GF-D8 (cell line): Measurements from ENCODE around the gene MIR17HG.
A peak's percentile ranks its signal among the peaks of the same experiment; 100 is the strongest.
"Not testable (repeated sequence)": the region's sequence is repeated elsewhere in the genome, so short reads cannot be mapped to it uniquely, and the experiment has no call there.

Source experiments
- DNase-seq: peaks from one replicate; lab custom pipeline; 2025; lab: John Stamatoyannopoulos, UW

Gene MIR17HG

DNA sequence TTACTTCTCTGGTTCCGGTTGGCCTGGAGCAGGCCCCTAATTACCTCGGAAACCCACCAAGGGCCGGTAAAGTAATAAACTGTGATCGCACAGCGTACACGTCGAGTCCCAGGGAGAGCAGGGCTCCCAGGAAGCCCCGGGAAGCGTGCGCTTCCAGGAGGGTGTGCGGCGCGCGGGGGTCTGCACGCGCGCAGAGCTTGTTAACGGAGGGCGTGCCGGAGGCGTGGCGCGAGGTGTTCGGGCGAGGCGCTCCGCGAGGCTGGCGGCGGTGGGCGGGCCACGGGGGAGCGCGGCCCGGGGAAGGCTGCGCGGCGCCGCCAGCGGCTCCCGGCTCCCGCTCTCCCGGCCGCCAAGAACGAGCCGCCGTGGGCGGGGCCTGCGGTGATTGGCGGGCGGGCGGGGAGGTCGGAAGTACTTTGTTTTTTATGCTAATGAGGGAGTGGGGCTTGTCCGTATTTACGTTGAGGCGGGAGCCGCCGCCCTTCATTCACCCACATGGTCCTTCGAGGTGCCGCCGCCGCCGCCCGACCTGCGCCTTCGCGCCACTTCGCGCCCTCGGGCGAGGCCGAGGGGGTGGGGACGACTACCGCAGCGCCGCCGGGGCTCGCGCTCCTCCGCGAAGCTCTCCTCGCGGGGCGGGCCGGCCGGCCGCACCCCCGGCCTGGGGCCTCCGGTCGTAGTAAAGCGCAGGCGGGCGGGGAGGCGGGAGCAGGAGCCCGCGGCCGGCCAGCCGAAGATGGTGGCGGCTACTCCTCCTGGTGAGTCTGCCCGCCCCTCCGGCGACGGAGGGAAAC is at the start of gene MIR17HG:
Gene MIR17HG (plus strand): TSS at position 486 of the 794 bp plus-strand sequence.
- DNase-seq, result peak; percentile 91

DNA sequence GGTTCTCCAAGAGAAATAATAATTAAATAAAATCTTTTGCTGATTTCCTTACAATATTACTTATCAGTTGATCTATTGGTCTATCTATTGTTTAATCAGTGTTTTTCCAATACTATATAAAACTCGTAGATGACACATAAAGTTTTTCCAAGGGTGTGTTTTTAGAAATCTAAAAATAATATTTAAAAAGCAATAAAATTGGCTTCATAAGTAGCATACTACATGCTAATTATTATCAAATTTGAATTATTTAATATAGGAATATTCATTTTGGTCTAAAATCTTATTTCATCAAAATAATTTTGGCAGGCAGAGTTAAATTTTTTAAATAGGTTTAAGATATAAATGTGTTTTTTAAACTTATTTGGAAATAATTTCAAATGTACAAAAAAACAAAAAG is 49.4 kb upstream of the MIR17HG start:
- no peak for DNase-seq

DNA sequence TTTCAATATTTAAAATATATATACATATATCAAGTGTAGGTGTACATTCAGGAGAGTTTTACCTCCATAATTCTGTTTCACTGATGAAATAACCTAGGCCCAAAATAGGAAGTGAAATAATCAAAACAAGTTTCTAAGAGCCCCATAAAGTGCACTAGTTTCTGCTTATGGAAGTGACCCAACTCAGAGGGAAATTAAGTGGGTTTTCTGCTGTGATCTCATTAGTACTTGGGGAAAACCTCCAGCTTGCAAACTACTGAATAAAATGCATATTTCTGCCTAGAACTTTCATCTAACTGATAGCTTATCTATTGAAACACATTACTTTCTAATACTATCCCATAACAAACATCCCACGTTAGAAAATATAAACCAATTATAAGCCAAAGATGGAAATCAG is 45.4 kb upstream of the MIR17HG start:
- no peak for DNase-seq

DNA sequence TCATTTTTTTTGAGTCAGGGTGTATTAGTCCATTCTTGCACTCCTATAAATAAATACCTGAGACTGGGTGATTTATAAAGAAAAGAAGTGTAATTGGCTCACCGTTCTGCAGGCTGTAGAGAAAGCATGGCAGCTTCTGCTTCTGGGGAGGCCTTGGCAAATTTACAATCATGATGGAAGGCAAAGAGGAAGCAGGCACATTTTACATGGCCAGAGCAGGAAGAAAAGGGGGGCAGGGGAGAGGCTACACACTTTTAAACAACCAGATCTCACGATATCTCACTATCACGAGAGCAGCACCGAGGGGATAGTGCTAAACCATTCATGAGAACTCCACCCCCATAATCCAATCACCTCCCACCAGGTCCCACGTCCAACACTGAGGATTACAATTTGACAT is 44.5 kb upstream of the MIR17HG start:
- no peak for DNase-seq

DNA sequence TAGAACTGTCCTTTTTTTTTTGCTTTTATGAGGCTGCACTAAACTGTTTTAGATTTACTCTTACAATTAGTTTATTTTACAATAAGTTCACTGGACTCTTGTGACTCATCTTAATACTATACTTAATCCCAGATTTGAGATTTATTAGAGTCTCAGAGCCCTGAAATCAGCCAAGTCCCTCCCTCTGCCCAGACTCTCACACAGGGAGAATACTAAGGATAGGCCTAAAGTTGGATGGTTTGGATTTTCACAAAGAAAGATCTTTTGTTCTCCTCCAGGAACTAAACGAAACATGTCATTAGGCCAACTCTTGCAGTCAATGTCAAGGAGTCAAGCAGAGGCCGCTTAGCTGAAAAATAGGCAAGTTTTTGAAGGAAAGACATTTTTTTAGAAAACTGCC is 42.7 kb upstream of the MIR17HG start:
- DNase-seq, result no peak

DNA sequence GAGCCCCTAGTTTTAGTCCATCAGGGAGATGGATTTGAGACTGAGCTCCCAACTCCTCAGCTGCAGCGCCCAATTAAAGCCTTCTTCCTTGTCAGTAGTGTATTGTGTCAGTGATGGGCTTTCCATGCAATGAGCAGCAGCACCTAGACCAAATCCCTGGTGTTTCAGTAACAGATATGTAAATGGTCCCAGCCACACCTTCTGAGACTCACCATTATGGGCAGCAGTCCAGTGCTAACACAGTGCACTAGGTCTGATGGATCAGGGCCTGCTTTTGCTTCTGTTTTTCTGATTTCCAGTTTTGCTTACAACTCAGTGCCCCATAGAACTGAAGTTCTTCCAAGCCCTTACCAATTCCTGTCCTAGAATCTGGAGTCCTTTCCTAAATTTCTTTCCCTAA is 41.8 kb upstream of the MIR17HG start:
- no peak for DNase-seq

DNA sequence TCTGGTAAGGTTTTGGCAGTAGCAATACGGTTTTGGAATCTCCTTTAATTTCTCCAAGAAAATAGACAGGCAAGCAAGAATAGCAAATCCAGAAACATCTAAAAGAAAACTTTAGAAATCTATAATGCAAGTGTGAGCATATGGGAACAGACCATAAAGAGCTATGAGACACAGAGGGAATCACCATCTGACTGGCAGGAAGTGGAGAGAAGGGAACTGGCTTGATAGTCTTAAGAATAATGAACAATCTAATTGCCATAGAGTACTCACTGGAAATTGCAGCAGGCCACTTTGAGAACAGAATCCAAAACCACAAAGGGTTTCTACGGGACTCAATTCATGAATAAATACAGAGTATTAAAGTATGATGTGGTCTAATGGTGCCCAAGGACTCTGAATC is 39.6 kb upstream of the MIR17HG start:
- no peak for DNase-seq

DNA sequence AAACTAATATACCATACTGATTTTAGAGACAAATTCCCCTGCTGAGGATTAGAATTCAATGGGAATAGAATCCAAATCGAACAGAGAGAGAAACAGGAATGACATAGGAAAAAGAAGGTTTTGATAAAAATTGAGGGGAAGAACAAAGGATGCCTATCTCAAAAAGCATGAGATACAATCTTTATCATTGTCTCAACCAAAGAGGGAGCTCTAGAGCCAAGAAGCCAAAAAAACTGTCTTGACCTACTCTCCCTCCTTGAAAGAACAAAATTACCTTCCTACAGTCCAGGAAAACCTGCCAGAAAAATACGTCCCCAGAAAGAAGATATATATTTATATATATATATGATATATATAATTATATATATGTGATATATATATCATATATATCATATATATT is 39.2 kb upstream of the MIR17HG start:
- no peak for DNase-seq

DNA sequence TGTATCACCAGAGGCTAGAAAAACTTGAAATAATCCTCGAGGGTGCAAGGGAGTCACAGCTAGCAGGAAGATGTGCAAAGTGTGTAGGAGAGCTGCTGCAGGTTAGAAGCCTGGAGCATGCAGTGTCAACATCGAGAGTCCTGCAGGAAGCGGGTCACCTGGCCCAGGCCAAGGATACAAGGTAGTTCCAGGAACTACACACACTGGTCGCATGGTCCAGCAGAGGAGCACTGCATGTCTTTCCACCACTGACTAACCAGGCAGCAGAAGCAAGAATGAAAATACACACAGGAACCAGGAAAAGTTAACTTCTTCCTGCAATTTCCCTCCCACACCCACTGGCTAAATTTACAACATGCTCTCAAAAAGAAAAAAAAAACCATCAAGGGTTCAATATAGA is 36.0 kb upstream of the MIR17HG start:
- DNase-seq, result no peak

DNA sequence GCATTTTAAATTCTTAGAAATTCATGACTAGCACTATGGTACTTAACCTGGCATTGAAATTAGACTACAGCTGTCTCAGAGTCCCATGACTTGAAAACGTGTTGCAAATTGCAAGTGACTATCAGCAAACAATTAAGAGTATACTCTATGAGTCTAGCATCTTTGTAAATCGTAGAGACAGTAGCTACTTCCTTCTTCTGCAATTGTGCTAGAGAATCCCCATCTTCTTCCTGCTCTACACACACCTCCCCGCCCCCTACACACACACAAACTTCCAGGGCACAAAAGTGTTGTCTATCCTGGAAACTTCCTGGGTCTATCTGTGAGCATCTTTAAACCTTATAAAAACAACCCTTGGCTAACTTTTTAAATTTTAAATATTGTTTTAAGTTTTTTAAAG is 35.2 kb upstream of the MIR17HG start:
- DNase-seq, result no peak

DNA sequence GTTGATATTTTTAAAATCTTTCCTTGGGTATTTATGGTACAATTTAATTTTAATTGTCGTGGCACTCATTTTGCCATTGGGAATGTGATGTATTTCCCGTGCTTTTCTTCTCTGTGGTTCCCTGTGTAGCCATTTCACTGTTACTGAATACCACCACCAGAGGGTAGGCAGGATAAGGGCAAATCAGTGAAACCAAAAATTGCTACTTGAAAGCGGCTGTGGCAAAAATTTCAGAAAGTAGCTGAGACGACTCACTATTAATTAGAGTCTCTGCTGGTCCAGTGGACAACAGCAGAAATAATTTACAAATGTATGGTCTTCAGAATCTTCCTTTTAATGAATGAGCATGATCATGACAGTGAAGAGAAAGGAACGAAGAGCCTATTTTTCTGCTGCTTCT is 34.4 kb upstream of the MIR17HG start:
- no peak for DNase-seq

DNA sequence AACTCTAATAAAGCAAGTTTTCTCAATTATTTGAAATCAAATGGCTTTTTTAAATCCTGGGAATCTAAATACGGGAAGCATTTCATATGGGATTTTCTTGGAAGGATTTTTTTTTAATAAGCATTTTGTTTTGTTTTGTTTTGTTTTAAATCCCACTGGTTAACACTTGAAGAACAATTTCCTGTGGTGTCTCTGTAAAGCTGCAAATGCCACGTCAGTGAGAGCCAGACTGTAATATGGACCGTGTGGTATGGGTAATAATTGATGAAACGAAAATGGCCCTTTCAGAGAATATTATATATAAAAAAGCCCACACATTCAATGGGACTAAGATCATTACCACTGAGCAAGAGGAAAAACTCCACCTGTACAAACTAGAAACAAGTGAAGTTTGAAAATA is 33.9 kb upstream of the MIR17HG start:
- no peak for DNase-seq

DNA sequence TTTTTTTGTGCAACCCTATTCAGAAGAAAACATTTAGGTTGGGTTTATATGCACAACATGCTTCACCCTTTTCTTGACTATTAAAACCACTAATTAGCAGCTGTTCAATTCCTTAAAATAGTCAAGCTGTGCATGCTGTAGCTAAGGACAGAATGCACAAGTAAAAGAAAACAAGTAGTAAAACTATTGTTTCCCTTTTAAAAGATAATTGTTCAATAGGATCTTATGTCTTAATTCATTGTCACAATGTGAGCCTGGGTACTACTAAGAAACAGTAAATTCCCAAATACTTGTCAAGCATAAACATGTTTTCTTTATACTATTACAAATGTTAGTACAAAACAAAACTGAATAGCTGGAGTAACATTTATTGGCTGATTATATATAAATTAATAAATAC is 32.6 kb upstream of the MIR17HG start:
- DNase-seq, result no peak

DNA sequence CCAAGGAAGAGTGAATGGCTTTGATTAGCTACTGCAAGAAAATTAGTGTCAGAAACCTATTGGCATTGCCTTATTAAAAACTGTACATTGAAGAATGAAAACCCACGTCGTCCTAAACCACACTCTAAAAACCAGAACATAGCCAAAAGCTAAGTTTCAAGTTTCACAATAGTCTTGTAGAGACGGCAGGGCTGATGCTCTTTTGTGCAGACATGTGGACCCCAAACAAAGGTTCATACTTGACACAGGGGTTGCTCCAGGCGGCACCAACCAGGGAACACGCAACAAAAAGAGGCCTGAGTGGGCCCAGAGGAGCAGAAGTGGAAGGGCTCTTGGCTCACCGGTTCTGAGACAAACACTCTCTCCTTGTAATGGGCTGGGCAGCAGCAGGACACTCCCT is 28.6 kb upstream of the MIR17HG start:
- DNase-seq, result no peak

DNA sequence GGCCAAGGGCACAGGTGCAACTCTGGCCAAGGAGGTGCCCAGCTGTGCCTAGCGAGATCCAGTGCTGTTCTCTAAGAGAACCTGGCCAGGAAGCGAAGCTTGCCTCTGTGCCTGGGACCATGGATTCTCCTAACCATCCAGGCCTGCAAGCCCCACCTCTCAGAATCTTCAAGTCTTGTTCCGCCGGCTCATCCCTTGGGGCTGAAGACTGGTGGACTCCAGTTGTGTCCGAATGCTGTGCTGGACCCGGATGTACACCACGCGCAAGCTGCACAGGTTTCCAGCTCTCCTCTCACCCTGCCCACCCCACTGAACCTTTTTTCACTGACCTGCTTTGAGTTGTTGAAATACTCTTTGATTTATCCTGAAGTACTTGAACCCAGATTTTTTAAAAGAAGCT is 27.5 kb upstream of the MIR17HG start:
- DNase-seq, result no peak

DNA sequence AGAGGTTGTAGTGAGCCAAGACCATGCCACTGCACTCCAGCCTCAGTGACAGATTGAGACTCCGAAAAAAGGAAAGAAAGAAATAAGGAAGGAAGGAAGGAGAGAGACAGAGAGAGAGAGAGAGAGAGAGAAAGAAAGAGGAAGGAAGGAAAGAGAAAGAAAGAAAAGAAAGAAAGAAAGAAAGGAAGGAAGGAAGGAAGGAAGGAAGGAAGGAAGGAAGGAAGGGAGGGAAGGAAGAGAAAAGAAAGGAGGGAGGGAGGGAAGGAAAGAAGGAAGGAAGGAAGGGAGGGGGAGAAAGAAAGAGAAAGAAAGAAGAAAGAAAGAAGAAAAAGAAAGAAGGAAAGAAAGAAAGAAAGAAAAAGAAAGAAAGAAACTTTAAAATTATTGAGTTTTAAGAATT is 26.5 kb upstream of the MIR17HG start:
- not testable (repeated sequence) for DNase-seq

DNA sequence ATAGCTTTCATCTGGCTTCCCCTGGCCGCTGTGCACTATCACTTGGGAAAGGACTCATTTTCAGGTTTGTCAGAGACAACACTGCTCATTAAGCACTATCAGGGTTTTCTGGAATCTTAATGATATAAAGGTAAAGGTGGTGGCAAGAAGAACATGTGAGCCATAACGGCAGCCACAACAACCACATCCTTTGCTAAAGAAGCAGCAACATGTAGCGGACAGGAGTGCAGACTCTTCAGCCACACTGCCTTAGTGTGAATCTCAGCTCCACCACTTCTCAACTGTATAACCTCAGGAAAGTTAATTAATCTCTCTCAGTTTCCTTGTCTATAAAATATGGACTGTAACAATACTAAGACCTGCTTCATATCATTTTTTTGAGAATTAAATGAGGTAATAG is 24.1 kb upstream of the MIR17HG start:
- no peak for DNase-seq

DNA sequence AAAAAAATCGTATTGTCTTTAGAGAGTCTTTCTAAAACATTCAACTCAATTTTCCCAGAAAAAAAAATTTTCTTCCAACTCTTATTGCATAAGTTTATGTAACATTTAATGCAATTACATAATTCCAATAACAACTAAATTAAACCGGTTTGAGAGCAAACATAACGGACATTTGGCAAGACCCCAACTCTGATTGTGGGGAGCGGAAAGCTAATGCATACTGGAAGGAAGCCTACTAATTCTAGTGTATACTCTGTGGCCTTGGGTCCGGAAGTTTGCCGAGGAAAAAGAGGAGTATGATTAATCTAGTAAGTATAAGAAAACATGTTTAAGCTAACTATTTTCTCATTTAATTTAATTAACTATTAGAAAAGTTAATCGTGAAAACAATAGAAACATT is 21.3 kb upstream of the MIR17HG start:
- no peak for DNase-seq

DNA sequence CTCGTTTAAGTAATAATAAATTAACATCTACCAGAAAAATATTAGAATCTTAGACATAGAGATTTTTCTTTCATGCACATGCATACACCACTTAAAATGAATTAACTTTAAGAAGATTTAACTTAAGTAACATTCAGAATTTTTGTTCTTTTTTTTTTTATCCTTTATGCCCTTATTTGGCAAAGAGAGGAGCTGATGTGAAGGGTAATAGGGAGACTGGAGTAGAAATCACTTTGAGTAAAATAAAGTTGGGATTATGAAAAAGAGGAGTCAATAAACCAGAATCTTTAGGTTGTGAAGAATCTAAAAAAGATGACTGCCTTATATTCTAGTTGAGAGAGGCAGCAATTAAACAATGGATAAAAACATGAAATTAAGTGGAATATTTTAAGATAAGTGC is 18.8 kb upstream of the MIR17HG start:
- no peak for DNase-seq

DNA sequence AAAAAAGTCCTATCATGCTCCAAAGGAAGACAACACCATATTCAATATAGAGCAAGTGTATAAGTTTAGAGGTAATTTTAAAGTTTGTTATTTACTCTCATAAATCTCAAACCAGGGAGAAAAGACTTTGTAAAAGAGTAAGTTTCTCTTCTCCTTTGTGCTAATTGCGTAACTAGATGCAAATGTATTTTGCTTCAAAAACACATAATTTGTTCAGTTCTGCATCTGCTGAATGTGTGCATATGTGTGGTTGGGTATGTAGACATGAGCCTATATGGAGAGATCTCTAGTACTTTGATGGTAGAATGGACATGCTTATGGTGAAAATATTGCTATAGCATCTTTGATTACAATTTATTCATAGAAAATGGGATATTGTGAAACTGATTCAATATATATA is 17.8 kb upstream of the MIR17HG start:
- no peak for DNase-seq

DNA sequence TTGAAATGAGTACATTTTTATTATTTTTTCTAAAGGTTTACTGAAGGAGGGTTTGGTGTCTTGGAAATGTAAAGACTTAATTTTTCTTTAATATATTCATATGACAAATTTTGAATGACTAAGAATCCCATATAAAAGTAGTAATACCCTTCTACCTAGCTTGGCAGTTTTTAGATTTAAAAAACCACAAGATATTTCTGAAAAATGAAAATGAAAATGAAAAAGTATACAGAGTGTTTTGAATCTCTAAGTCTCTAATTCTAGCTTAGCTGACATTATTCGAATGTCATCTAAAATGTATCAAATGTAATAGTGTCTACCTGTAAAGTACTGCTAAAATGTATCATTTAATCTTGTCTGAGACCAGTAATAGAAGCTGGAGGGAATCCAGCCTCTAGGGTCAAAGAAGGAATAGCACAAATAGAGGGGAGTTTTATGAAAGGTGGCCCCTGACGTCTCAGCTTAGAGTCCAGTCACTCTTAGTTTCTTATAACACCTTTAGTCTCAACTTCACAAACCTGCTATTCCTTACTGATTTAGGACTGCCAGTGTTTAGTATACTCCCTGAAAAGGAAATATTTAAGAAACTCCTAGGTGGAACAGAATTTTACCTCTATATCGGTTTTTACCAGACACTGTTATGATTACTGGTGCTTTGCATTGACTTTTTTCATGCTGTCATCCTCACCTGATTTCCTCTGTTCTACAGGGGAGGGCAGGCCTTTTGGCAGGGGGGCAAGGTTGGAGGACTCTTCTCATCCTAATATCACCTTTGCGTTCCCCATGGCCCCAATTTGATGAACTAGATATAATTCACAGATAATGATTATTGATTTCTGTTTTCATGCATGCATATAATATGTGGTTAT is 16.2 kb upstream of the MIR17HG start:
- no peak for DNase-seq

DNA sequence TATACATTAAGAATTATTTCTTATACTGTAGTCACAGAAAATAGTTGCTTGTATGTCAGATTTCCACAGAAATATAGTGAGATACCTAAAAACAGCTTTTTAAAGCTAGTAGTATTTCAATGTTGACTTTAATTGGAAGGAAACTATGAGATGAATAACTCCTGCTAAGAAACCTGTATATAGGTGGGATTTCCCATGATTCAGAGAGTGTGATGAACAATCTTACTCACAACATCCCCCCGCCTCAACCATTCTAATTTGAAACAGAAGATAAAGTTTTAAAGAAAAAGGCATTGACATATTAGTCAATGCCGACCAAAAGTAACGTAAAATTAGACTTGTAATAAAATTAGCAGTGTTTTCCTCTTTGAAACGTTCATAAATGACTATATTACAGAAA is 1.4 kb upstream of the MIR17HG start:
- no peak for DNase-seq

DNA sequence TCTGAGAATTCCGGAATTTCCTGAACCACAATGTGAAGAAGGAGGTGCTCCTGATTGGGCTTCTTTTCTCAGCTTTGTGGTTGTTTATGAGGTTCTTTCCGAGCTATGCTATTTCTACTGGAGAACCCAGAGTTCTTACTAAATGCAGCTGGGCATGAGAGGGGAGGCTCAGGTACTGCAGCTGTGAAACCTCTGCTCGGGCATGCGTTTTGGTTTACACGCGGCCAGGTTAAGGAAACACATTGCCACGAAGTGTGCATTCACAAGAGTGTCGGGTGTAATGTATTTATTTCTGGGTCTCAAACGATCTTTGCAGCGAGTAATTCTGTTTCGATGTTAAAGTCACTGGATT is 661 bp upstream of the MIR17HG start:
- DNase-seq, result peak; percentile 37
